WTC11 (cell line): ENCODE results near the gene DARS1.

Experiments
- CREB1 ChIP-seq: sonication (generic); formaldehyde crosslinking; IDR thresholded peaks from 2 replicates; pipeline ENCODE4 v1.8.0; 2023; ENCODE audit warnings: mild to moderate bottlenecking, missing genetic modification reagents
- CTCF ChIP-seq: fragments of 200-600 bp; IDR thresholded peaks from 2 replicates; pipeline ENCODE4 v1.8.0; 2022; ENCODE audit warnings: antibody characterized with exemption
- HMGXB4 ChIP-seq: sonication (generic); formaldehyde crosslinking; IDR thresholded peaks from 2 replicates; pipeline ENCODE4 v1.8.1; 2023; ENCODE audit warnings: mild to moderate bottlenecking, moderate library complexity, missing genetic modification reagents
- IRF1 ChIP-seq: sonication (generic); formaldehyde crosslinking; IDR thresholded peaks from 2 replicates; pipeline ENCODE4 v1.8.0; 2023; ENCODE audit warnings: missing genetic modification reagents
- NR3C1 ChIP-seq: sonication (generic); formaldehyde crosslinking; conservative IDR thresholded peaks from 2 replicates; pipeline ENCODE4 v1.8.1; 2023; ENCODE audit warnings: low read depth, mild to moderate bottlenecking, missing genetic modification reagents

- no peak for TF ChIP-seq CTCF
- TF ChIP-seq IRF1 (CRISPR knock-in tag) = no peak
- TF ChIP-seq CREB1 (CRISPR knock-in tag) = no peak
- no peak for TF ChIP-seq NR3C1
- no peak for TF ChIP-seq HMGXB4
These were observed 75.5 kb downstream of the DARS1 start for GRCh38 chr2:135909976-135910375.
